Activated T-cell treated with anti-CD3 and anti-CD28 coated beads, Interleukin-2, amount 50 U/mL, for 72 hours (primary cell): ENCODE data around the gene SRGN. TPM values are rescaled to one million over a fixed set of nuclear protein-coding genes. Genes with fewer than 3 reads are reported as not detected.

Source experiments
- ATAC-seq, 2 donors: fragments of 150-1000 bp; cut with Tn5 transposase; replicated peaks in 1 of 2; 2 replicates each; pipeline ENCODE4 v1.10.0; 2021; ENCODE audit warnings: moderate library complexity in 2 of 2, mild to moderate bottlenecking in 1 of 2
- DNase-seq, 2 donors: peaks; one replicate each; pipeline ENCODE4 v3.0.0; 2021 to 2022; ENCODE audit warnings: mixed read lengths in 1 of 2
- H3K27ac Mint-ChIP-seq: one replicate; pipeline ENCODE4 v1.8.0; 2022; ENCODE audit warnings: mild to moderate bottlenecking, moderate library complexity, mixed read lengths
- H3K27me3 Mint-ChIP-seq: one replicate; pipeline ENCODE4 v1.8.0; 2022; ENCODE audit warnings: low read depth, mixed read lengths
- H3K36me3 Mint-ChIP-seq, 2 donors: one replicate each; pipeline ENCODE4 v1.8.0; 2022; ENCODE audit warnings: mixed read lengths in 2 of 2, mild to moderate bottlenecking in 1 of 2; ENCODE audit not compliant: insufficient read depth in 2 of 2
- H3K4me1 Mint-ChIP-seq: one replicate; pipeline ENCODE4 v1.8.0; 2022; ENCODE audit warnings: low read depth, mixed read lengths
- H3K4me3 Mint-ChIP-seq, 2 donors: one replicate each; pipeline ENCODE4 v1.8.0; 2022; ENCODE audit warnings: mild to moderate bottlenecking in 2 of 2, mixed read lengths in 2 of 2, moderate library complexity in 2 of 2
- H3K9me3 Mint-ChIP-seq, 2 donors: one replicate each; pipeline ENCODE4 v1.8.0; 2022; ENCODE audit warnings: mixed read lengths in 2 of 2
- total RNA-seq, 2 donors: library from RNA; stranded (reverse); gene quantifications; one replicate each; pipeline ENCODE4 v1.2.3, GENCODE V29; 2022

SRGN gene
- total RNA-seq, 2 donors from 2014 or later: 439 to 902 TPM

- H3K9me3 Mint-ChIP-seq: no peaks in the 10 kb centered on the region
- ATAC-seq: no peak
- peaks cover 87% of the 10 kb centered on the region for H3K4me1 Mint-ChIP-seq
- H3K27ac Mint-ChIP-seq: no peak overlapping the region
- H3K36me3 Mint-ChIP-seq: peaks cover 0 to 2% of the 10 kb centered on the region in 2 donors
- H3K27me3 Mint-ChIP-seq: no peaks in the 10 kb centered on the region
- H3K4me3 Mint-ChIP-seq: peak overlapping the region in 1 of 2 donors; percentile 4
- DNase-seq: no peak
Measured at GRCh38 chr10:69051710-69052487, 36.0 kb upstream of the SRGN start.

GRCh38 chr10:69052736-69053135, 35.2 kb upstream of the SRGN start:
- no peaks in the 10 kb centered on the region for H3K9me3 Mint-ChIP-seq
- H3K4me3 Mint-ChIP-seq: no peak overlapping the region
- peaks cover 87% of the 10 kb centered on the region for H3K4me1 Mint-ChIP-seq
- ATAC-seq (no peak), DNase-seq (no peak)
- H3K36me3 Mint-ChIP-seq: peaks cover 0 to 2% of the 10 kb centered on the region in 2 donors
- no peak overlapping the region for H3K27ac Mint-ChIP-seq
- H3K27me3 Mint-ChIP-seq: no peaks in the 10 kb centered on the region

GRCh38 chr10:69055241-69055640, 32.7 kb upstream of the SRGN start:
- H3K4me1 Mint-ChIP-seq: peaks cover 74% of the 10 kb centered on the region
- H3K9me3 Mint-ChIP-seq: no peaks in the 10 kb centered on the region
- peak overlapping the region; percentile 50 to 64 for H3K4me3 Mint-ChIP-seq
- ATAC-seq (peak; percentile 72 to 81), DNase-seq (peak in 1 of 2 donors; percentile 21)
- H3K27me3 Mint-ChIP-seq: no peaks in the 10 kb centered on the region
- peaks cover 0 to 2% of the 10 kb centered on the region in 2 donors for H3K36me3 Mint-ChIP-seq
- peak overlapping the region; percentile 1 for H3K27ac Mint-ChIP-seq

- Mint-ChIP-seq H3K4me1 (peaks cover 69% of the 10 kb centered on the region), H3K4me3 (peak overlapping the region; percentile 50 to 64), H3K27ac (peak overlapping the region; percentile 84), H3K9me3 (no peaks in the 10 kb centered on the region), H3K36me3 (peaks cover 0 to 2% of the 10 kb centered on the region in 2 donors), H3K27me3 (no peaks in the 10 kb centered on the region)
- peak; percentile 32 to 47 for DNase-seq
- peak; percentile 16 to 51 for ATAC-seq
Measured at GRCh38 chr10:69056129-69056528, 31.8 kb upstream of the SRGN start.

- Mint-ChIP-seq H3K36me3 (peaks cover 0 to 2% of the 10 kb centered on the region in 2 donors), H3K9me3 (no peaks in the 10 kb centered on the region), H3K27ac (no peak overlapping the region), H3K4me3 (peak overlapping the region; percentile 50 to 64), H3K27me3 (no peaks in the 10 kb centered on the region), H3K4me1 (peaks cover 69% of the 10 kb centered on the region)
- DNase-seq: no peak
- ATAC-seq: peak; percentile 4 to 11
Measured at GRCh38 chr10:69056536-69057260, 31.2 kb upstream of the SRGN start.

- Mint-ChIP-seq H3K4me3 (peak overlapping the region; percentile 50 to 64), H3K27me3 (no peaks in the 10 kb centered on the region), H3K4me1 (peaks cover 71% of the 10 kb centered on the region), H3K27ac (peak overlapping the region; percentile 41), H3K36me3 (no peaks in the 10 kb centered on the region), H3K9me3 (no peaks in the 10 kb centered on the region)
- DNase-seq: no peak
- ATAC-seq: peak in 1 of 2 donors; percentile 18
Measured at GRCh38 chr10:69057261-69057950, 30.5 kb upstream of the SRGN start.

- Mint-ChIP-seq H3K36me3 (no peaks in the 10 kb centered on the region), H3K27me3 (no peaks in the 10 kb centered on the region), H3K9me3 (no peaks in the 10 kb centered on the region), H3K27ac (peak overlapping the region; percentile 41), H3K4me3 (peak overlapping the region; percentile 50 to 64), H3K4me1 (peaks cover 69% of the 10 kb centered on the region)
- ATAC-seq (no peak), DNase-seq (no peak)
Measured at GRCh38 chr10:69057951-69058297, 30.0 kb upstream of the SRGN start.

- Mint-ChIP-seq H3K9me3 (no peaks in the 10 kb centered on the region), H3K4me3 (no peak overlapping the region), H3K27ac (no peak overlapping the region), H3K27me3 (no peaks in the 10 kb centered on the region), H3K4me1 (peaks cover 69% of the 10 kb centered on the region), H3K36me3 (no peaks in the 10 kb centered on the region)
- DNase-seq (no peak), ATAC-seq (no peak)
Measured at GRCh38 chr10:69060127-69060798, 27.6 kb upstream of the SRGN start.

GRCh38 chr10:69061305-69062161, 26.4 kb upstream of the SRGN start:
- H3K4me1 Mint-ChIP-seq: peaks cover 69% of the 10 kb centered on the region
- no peaks in the 10 kb centered on the region for H3K27me3 Mint-ChIP-seq
- H3K9me3 Mint-ChIP-seq: peaks cover 0 to 3% of the 10 kb centered on the region in 2 donors
- DNase-seq: peak; percentile 34 to 45
- peaks cover 3 to 4% of the 10 kb centered on the region in 2 donors for H3K36me3 Mint-ChIP-seq
- peak overlapping the region; percentile 54 for H3K27ac Mint-ChIP-seq
- peak overlapping the region; percentile 78 to 82 for H3K4me3 Mint-ChIP-seq
- ATAC-seq: peak; percentile 31 to 47

- H3K9me3 Mint-ChIP-seq: peaks cover 0 to 3% of the 10 kb centered on the region in 2 donors
- H3K4me1 Mint-ChIP-seq: peaks cover 64% of the 10 kb centered on the region
- DNase-seq (no peak), ATAC-seq (no peak)
- H3K27ac Mint-ChIP-seq: no peak overlapping the region
- H3K4me3 Mint-ChIP-seq: peak overlapping the region in 1 of 2 donors; percentile 2
- peaks cover 3 to 4% of the 10 kb centered on the region in 2 donors for H3K36me3 Mint-ChIP-seq
- H3K27me3 Mint-ChIP-seq: no peaks in the 10 kb centered on the region
Measured at GRCh38 chr10:69062901-69063300, 25.0 kb upstream of the SRGN start.

- H3K4me1 Mint-ChIP-seq: peaks cover 58% of the 10 kb centered on the region
- peaks cover 0 to 3% of the 10 kb centered on the region in 2 donors for H3K9me3 Mint-ChIP-seq
- no peak overlapping the region for H3K27ac Mint-ChIP-seq
- H3K36me3 Mint-ChIP-seq: peaks cover 3 to 4% of the 10 kb centered on the region in 2 donors
- no peaks in the 10 kb centered on the region for H3K27me3 Mint-ChIP-seq
- DNase-seq (no peak), ATAC-seq (no peak)
- peak overlapping the region; percentile 79 to 80 for H3K4me3 Mint-ChIP-seq
Measured at GRCh38 chr10:69064762-69065328, 23.1 kb upstream of the SRGN start.
